Tibial nerve (tissue), 3 donors: ENCODE data around the gene NFS1.

Source experiments
- EP300 ChIP-seq, 2 donors: sonication (generic); formaldehyde crosslinking; IDR thresholded peaks; one replicate each; pipeline ENCODE4 v1.6.1; 2017; ENCODE audit warnings: antibody characterized with exemption in 2 of 2, mild to moderate bottlenecking in 1 of 2
- POLR2A ChIP-seq, 2 donors: fragments of 450-650 bp; IDR thresholded peaks; one replicate each; pipeline ENCODE4 v1.6.1; 2017; ENCODE audit warnings: antibody characterized with exemption in 2 of 2, mild to moderate bottlenecking in 2 of 2, moderate library complexity in 2 of 2

DNA sequence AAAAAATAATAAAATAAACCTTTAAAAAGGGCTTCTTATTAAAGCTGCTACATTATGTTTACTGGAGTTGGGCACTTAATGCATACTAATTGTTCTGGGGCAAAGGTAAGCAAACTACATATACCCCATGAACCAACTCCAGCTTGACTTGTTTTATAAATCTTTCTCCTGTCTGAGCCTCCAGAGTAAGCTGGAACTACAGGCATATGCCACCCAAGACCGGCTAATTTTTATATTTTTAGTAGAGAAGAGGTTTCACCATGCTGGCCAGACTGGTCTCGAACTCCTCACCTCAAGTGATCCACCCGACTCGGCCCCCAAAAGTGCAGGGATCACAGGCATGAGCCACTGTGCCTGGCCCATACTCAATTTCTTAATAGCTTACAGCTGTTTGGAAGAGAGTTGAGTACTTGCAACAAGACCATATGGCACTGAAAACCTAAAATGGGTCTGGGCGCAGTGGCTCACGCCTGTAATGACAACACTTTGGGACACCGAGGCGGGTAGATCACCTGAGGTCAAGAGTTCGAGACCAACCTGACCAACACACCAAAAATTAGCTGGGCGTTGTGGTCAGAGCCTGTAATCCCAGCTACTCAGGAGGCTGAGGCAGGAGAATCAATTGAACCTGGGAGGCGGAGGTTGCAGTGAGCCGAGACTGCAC, 20.0 kb upstream of the NFS1 start:
- no peak for TF ChIP-seq POLR2A (IDR thresholded peaks at IDR 0.05)
- no peak for TF ChIP-seq EP300 (IDR thresholded peaks at IDR 0.05)
